ENCODE results near the gene FMN2. TPM values are rescaled to one million over a fixed set of nuclear protein-coding genes. Genes with fewer than 3 reads are reported as not detected.

The FMN2 gene
- total and polyA plus RNA-seq, 7 experiments from 2014 or later = not detected

DNA sequence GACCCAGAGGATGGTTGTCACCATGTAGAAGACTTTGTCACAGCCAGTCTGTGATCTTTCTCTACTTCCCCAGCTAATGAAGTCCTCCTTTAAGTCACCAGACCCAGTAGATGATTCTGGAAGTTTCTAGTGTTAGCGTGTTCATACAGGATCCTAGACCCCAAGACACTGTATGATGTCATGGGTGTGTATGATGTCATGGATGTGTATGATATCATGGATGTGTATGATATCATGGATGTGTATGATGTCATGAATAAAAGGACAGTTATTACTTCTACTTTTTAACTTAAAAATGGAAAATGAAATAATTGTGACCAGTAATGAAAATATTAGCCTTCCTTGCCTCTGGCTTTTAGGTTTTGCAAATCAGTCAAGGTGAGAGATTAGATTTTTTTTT is 260.0 kb downstream of the FMN2 start:
- Mint-ChIP-seq H3K27ac (no peak overlapping the region), H3K9me3 (peaks cover 0 to 11% (median 3%) of the 10 kb centered on the region in 11 donors), H3K27me3 (peaks cover 0 to 4% (median 0%) of the 10 kb centered on the region in 5 donors), H3K36me3 (no peaks in the 10 kb centered on the region), H3K4me3 (no peak overlapping the region), H3K4me1 (no peaks in the 10 kb centered on the region)
- Histone ChIP-seq H3K27me3 (ENCODE audit: control insufficient read depth in 2 of 2, insufficient read depth in 2 of 2, low read length in 2 of 2) (no peaks in the 10 kb centered on the region), H3K4me3 (ENCODE audit: low read length) (no peak overlapping the region), H3K4me1 (ENCODE audit: control insufficient read depth in 2 of 2, insufficient read depth in 2 of 2, low read length in 2 of 2) (no peaks in the 10 kb centered on the region), H3K9me3 (ENCODE audit: control insufficient read depth in 2 of 3, low read length in 3 of 3) (no peaks in the 10 kb centered on the region), H3K36me3 (ENCODE audit: control insufficient read depth in 2 of 3, insufficient read depth in 3 of 3, low read length in 3 of 3) (no peaks in the 10 kb centered on the region), H3K27ac (ENCODE audit: low read depth, low read length) (no peak overlapping the region)
- ATAC-seq (no peak), DNase-seq (no peak)
- POLR2A ChIA-PET = interaction anchor here (0.5 kb wide), 1 partner anchor 15 kb away, joined by 4 read pairs; no protein-coding TSS in a partner anchor
- CTCF ChIA-PET = no interaction called here
- intact Hi-C loops (cut with micrococcal nuclease) = no loop called here

DNA sequence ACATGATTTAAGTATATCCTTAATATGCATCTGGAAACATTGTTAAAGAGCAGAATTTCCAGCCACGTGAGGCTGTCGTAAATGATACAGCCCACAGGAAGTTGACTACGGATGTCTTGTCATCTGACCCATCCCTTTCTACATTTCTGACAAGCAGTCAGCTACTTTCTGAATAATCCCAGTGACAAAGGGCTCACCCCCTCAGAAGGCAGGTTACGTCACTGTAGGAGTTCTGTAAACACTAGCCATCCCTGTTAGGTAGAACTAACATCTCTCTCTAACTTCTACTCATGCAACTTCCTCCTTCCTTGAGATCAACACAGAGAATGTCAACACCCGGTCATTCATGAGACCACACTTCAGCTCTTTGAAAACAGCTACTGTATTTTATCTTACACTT is 261.1 kb downstream of the FMN2 start:
- Mint-ChIP-seq H3K4me3 (no peak overlapping the region), H3K9me3 (peaks cover 0 to 11% (median 3%) of the 10 kb centered on the region in 11 donors), H3K4me1 (no peaks in the 10 kb centered on the region), H3K27ac (no peak overlapping the region), H3K36me3 (no peaks in the 10 kb centered on the region), H3K27me3 (peaks cover 0 to 4% (median 0%) of the 10 kb centered on the region in 5 donors)
- H3K36me3 ChIP-seq (ENCODE audit: control insufficient read depth in 2 of 3, insufficient read depth in 3 of 3, low read length in 3 of 3) = no peaks in the 10 kb centered on the region
- H3K27ac ChIP-seq (ENCODE audit: low read depth, low read length) = no peak overlapping the region
- H3K27me3 ChIP-seq (ENCODE audit: control insufficient read depth in 2 of 2, insufficient read depth in 2 of 2, low read length in 2 of 2) = no peaks in the 10 kb centered on the region
- H3K4me1 ChIP-seq (ENCODE audit: control insufficient read depth in 2 of 2, insufficient read depth in 2 of 2, low read length in 2 of 2) = no peaks in the 10 kb centered on the region
- ATAC-seq = no peak
- CTCF ChIA-PET = no interaction called here
- no peak for DNase-seq
- intact Hi-C loops (cut with micrococcal nuclease) = no loop called here
- POLR2A ChIA-PET = no interaction called here
- H3K4me3 ChIP-seq (ENCODE audit: low read length) = no peak overlapping the region
- no peaks in the 10 kb centered on the region for H3K9me3 ChIP-seq (ENCODE audit: control insufficient read depth in 2 of 3, low read length in 3 of 3)

GRCh38 chr1:240356568-240356967 is 264.9 kb downstream of the FMN2 start:
- no peak overlapping the region for H3K27ac ChIP-seq (ENCODE audit: low read depth, low read length)
- H3K27me3 Mint-ChIP-seq = peaks cover 0 to 9% (median 0%) of the 10 kb centered on the region in 5 donors
- ChIA-PET POLR2A (no interaction called here), CTCF (no interaction called here)
- no peaks in the 10 kb centered on the region for H3K4me1 ChIP-seq (ENCODE audit: control insufficient read depth in 2 of 2, insufficient read depth in 2 of 2, low read length in 2 of 2)
- ATAC-seq (no peak), DNase-seq (no peak)
- H3K36me3 Mint-ChIP-seq = no peaks in the 10 kb centered on the region
- peaks cover 0 to 16% (median 6%) of the 10 kb centered on the region in 11 donors for H3K9me3 Mint-ChIP-seq
- H3K4me3 Mint-ChIP-seq = no peak overlapping the region
- H3K4me1 Mint-ChIP-seq = no peaks in the 10 kb centered on the region
- no peaks in the 10 kb centered on the region for H3K36me3 ChIP-seq (ENCODE audit: control insufficient read depth in 2 of 3, insufficient read depth in 3 of 3, low read length in 3 of 3)
- no peak overlapping the region for H3K4me3 ChIP-seq (ENCODE audit: low read length)
- no peaks in the 10 kb centered on the region for H3K27me3 ChIP-seq (ENCODE audit: control insufficient read depth in 2 of 2, insufficient read depth in 2 of 2, low read length in 2 of 2)
- no peak overlapping the region for H3K27ac Mint-ChIP-seq
- peaks cover 0 to 3% (median 0%) of the 10 kb centered on the region in 3 experiments for H3K9me3 ChIP-seq (ENCODE audit: control insufficient read depth in 2 of 3, low read length in 3 of 3)
- intact Hi-C loops (cut with micrococcal nuclease) = no loop called here

DNA sequence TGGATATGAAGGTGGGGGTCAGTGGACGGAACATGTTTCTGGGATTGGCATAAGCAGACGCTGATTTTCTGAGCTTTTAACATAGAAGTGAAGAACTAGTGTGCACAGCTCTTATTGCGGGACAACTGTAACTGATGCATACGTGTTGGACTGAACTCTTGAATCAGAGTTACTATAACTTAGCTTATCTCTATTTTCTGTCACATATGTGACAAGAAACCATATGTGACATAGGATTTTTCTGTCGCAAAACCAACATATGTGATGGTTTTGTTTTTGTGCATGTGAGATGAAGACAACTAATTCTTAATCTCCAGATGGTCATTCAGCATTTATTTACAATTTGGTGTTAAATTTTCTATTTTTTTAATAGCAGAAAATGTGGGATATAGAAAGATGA is 270.4 kb downstream of the FMN2 start:
- ATAC-seq (no peak), DNase-seq (no peak)
- H3K4me1 ChIP-seq (ENCODE audit: control insufficient read depth in 2 of 2, insufficient read depth in 2 of 2, low read length in 2 of 2) = no peaks in the 10 kb centered on the region
- H3K9me3 ChIP-seq (ENCODE audit: control insufficient read depth in 2 of 3, low read length in 3 of 3) = peaks cover 0 to 3% (median 0%) of the 10 kb centered on the region in 3 experiments
- no peak overlapping the region for H3K27ac Mint-ChIP-seq
- no peaks in the 10 kb centered on the region for H3K27me3 ChIP-seq (ENCODE audit: control insufficient read depth in 2 of 2, insufficient read depth in 2 of 2, low read length in 2 of 2)
- CTCF ChIA-PET = no interaction called here
- no peaks in the 10 kb centered on the region for H3K36me3 Mint-ChIP-seq
- no peak overlapping the region for H3K4me3 ChIP-seq (ENCODE audit: low read length)
- H3K4me3 Mint-ChIP-seq = no peak overlapping the region
- H3K4me1 Mint-ChIP-seq = no peaks in the 10 kb centered on the region
- H3K36me3 ChIP-seq (ENCODE audit: control insufficient read depth in 2 of 3, insufficient read depth in 3 of 3, low read length in 3 of 3) = no peaks in the 10 kb centered on the region
- H3K27me3 Mint-ChIP-seq = peaks cover 0 to 10% (median 0%) of the 10 kb centered on the region in 5 donors
- POLR2A ChIA-PET = no interaction called here
- no peak overlapping the region for H3K27ac ChIP-seq (ENCODE audit: low read depth, low read length)
- intact Hi-C loops (cut with micrococcal nuclease) = no loop called here
- H3K9me3 Mint-ChIP-seq = peaks cover 0 to 12% (median 5%) of the 10 kb centered on the region in 11 donors

GRCh38 chr1:240362826-240363225 is 271.1 kb downstream of the FMN2 start:
- ChIA-PET CTCF (no interaction called here), POLR2A (no interaction called here)
- Histone ChIP-seq H3K4me1 (ENCODE audit: control insufficient read depth in 2 of 2, insufficient read depth in 2 of 2, low read length in 2 of 2) (no peaks in the 10 kb centered on the region), H3K36me3 (ENCODE audit: control insufficient read depth in 2 of 3, insufficient read depth in 3 of 3, low read length in 3 of 3) (no peaks in the 10 kb centered on the region), H3K27ac (ENCODE audit: low read depth, low read length) (no peak overlapping the region), H3K27me3 (ENCODE audit: control insufficient read depth in 2 of 2, insufficient read depth in 2 of 2, low read length in 2 of 2) (no peaks in the 10 kb centered on the region), H3K4me3 (ENCODE audit: low read length) (no peak overlapping the region), H3K9me3 (ENCODE audit: control insufficient read depth in 2 of 3, low read length in 3 of 3) (peaks cover 0 to 3% (median 0%) of the 10 kb centered on the region in 3 experiments)
- H3K4me1 Mint-ChIP-seq = no peaks in the 10 kb centered on the region
- ATAC-seq (no peak), DNase-seq (no peak)
- H3K9me3 Mint-ChIP-seq = peaks cover 0 to 12% (median 5%) of the 10 kb centered on the region in 11 donors
- peaks cover 0 to 10% (median 0%) of the 10 kb centered on the region in 5 donors for H3K27me3 Mint-ChIP-seq
- no peak overlapping the region for H3K4me3 Mint-ChIP-seq
- intact Hi-C loops (cut with micrococcal nuclease) = no loop called here
- no peak overlapping the region for H3K27ac Mint-ChIP-seq
- no peaks in the 10 kb centered on the region for H3K36me3 Mint-ChIP-seq

DNA sequence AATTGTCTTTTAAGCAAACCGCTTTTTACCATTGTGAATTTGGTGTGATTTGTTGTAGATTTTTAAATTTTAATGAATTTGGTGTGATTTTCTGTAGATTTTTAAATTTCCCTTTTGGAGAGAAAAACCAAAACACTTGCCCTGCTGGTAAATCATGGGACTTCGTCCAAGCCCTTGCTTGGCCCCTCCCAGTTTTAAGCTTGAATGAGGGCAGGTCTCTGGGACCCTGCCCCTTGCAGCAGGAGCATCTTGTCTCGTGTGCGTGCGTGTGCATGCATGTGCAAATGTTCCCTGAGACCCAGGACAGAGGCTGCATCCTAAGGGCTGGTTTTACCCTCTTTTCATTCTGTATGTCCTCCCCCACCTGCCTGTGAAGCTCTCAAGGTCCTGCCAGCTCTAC is 271.6 kb downstream of the FMN2 start:
- H3K36me3 ChIP-seq (ENCODE audit: control insufficient read depth in 2 of 3, insufficient read depth in 3 of 3, low read length in 3 of 3) = no peaks in the 10 kb centered on the region
- no peaks in the 10 kb centered on the region for H3K4me1 Mint-ChIP-seq
- intact Hi-C loops (cut with micrococcal nuclease) = no loop called here
- DNase-seq (no peak), ATAC-seq (no peak)
- H3K27ac Mint-ChIP-seq = no peak overlapping the region
- ChIA-PET POLR2A (no interaction called here), CTCF (no interaction called here)
- H3K27me3 ChIP-seq (ENCODE audit: control insufficient read depth in 2 of 2, insufficient read depth in 2 of 2, low read length in 2 of 2) = no peaks in the 10 kb centered on the region
- no peak overlapping the region for H3K4me3 ChIP-seq (ENCODE audit: low read length)
- peaks cover 0 to 3% (median 0%) of the 10 kb centered on the region in 3 experiments for H3K9me3 ChIP-seq (ENCODE audit: control insufficient read depth in 2 of 3, low read length in 3 of 3)
- H3K36me3 Mint-ChIP-seq = no peaks in the 10 kb centered on the region
- H3K9me3 Mint-ChIP-seq = peaks cover 0 to 12% (median 5%) of the 10 kb centered on the region in 11 donors
- no peak overlapping the region for H3K4me3 Mint-ChIP-seq
- no peaks in the 10 kb centered on the region for H3K4me1 ChIP-seq (ENCODE audit: control insufficient read depth in 2 of 2, insufficient read depth in 2 of 2, low read length in 2 of 2)
- peaks cover 0 to 7% (median 0%) of the 10 kb centered on the region in 5 donors for H3K27me3 Mint-ChIP-seq
- H3K27ac ChIP-seq (ENCODE audit: low read depth, low read length) = no peak overlapping the region

GRCh38 chr1:240363914-240364313 is 272.2 kb downstream of the FMN2 start:
- ATAC-seq (no peak), DNase-seq (no peak)
- ChIA-PET POLR2A (no interaction called here), CTCF (no interaction called here)
- Histone ChIP-seq H3K4me1 (ENCODE audit: control insufficient read depth in 2 of 2, insufficient read depth in 2 of 2, low read length in 2 of 2) (no peaks in the 10 kb centered on the region), H3K4me3 (ENCODE audit: low read length) (no peak overlapping the region), H3K36me3 (ENCODE audit: control insufficient read depth in 2 of 3, insufficient read depth in 3 of 3, low read length in 3 of 3) (no peaks in the 10 kb centered on the region), H3K27ac (ENCODE audit: low read depth, low read length) (no peak overlapping the region), H3K27me3 (ENCODE audit: control insufficient read depth in 2 of 2, insufficient read depth in 2 of 2, low read length in 2 of 2) (no peaks in the 10 kb centered on the region), H3K9me3 (ENCODE audit: control insufficient read depth in 2 of 3, low read length in 3 of 3) (peaks cover 0 to 3% (median 0%) of the 10 kb centered on the region in 3 experiments)
- no peaks in the 10 kb centered on the region for H3K36me3 Mint-ChIP-seq
- intact Hi-C loops (cut with micrococcal nuclease) = no loop called here
- H3K9me3 Mint-ChIP-seq = peaks cover 0 to 12% (median 5%) of the 10 kb centered on the region in 11 donors
- H3K4me1 Mint-ChIP-seq = no peaks in the 10 kb centered on the region
- peaks cover 0 to 5% (median 0%) of the 10 kb centered on the region in 5 donors for H3K27me3 Mint-ChIP-seq
- no peak overlapping the region for H3K4me3 Mint-ChIP-seq
- no peak overlapping the region for H3K27ac Mint-ChIP-seq

Data from naive thymus-derived CD4-positive, alpha-beta T cell (primary cell).